Tibial nerve (tissue), 4 donors: ENCODE measurements around the gene NARS2. TPM values are rescaled to one million over a fixed set of nuclear protein-coding genes. Genes with fewer than 3 reads are reported as not detected.
"Not testable (repeated sequence)": the region's sequence is repeated elsewhere in the genome, so short reads cannot be mapped to it uniquely, and the experiment has no call there.

ENCODE experiments used
- DNase-seq, 2 donors: peaks; one replicate each; pipeline ENCODE4 v3.0.0-alpha.2; 2019; ENCODE audit warnings: low spot score in 2 of 2
- H3K27ac ChIP-seq, 4 donors: fragments of 200-600 bp; sonication (generic) in 3 of 4; one replicate each; pipeline ENCODE4 v1.5.1; 2017 to 2019; ENCODE audit warnings: mild to moderate bottlenecking in 1 of 4
- H3K27me3 ChIP-seq, 2 donors: fragments of 200-600 bp; sonication (generic) in 1 of 2; one replicate each; pipeline versions ENCODE4 v1.5.1 to v1.6.0; 2017 to 2019
- H3K36me3 ChIP-seq, 3 donors: fragments of 200-600 bp; sonication (generic); one replicate each; pipeline ENCODE4 v1.5.1; 2018 to 2019
- H3K4me1 ChIP-seq, 4 donors: fragments of 200-600 bp; sonication (generic) in 3 of 4; one replicate each; pipeline ENCODE4 v1.5.1; 2017 to 2019
- H3K4me3 ChIP-seq, 4 donors: fragments of 200-600 bp; sonication (generic) in 3 of 4; one replicate each; pipeline ENCODE4 v1.5.1; 2017 to 2019; ENCODE audit warnings: mild to moderate bottlenecking in 1 of 4, moderate library complexity in 1 of 4
- H3K9me3 ChIP-seq, 4 donors: fragments of 200-600 bp; sonication (generic) in 3 of 4; one replicate each; pipeline ENCODE4 v1.5.1; 2017 to 2019
- EP300 ChIP-seq, 2 donors: sonication (generic); formaldehyde crosslinking; IDR thresholded peaks; one replicate each; pipeline ENCODE4 v1.6.1; 2017; ENCODE audit warnings: antibody characterized with exemption in 2 of 2, mild to moderate bottlenecking in 1 of 2
- POLR2A ChIP-seq, 2 donors: fragments of 450-650 bp; IDR thresholded peaks; one replicate each; pipeline ENCODE4 v1.6.1; 2017; ENCODE audit warnings: antibody characterized with exemption in 2 of 2, mild to moderate bottlenecking in 2 of 2, moderate library complexity in 2 of 2
- WGBS, 2 donors: methylation state at CpG; one replicate each; pipeline ENCODE4 v1.1.5; 2018; 5-methylcytosine and 5-hydroxymethylcytosine counted together
- total RNA-seq, 4 donors: library from RNA; depleted of rRNA; stranded (reverse); fragments of >200 nt; gene quantifications; one replicate each; pipeline ENCODE4 v1.1.0, GENCODE V29; 2016
- TF ChIP-seq, protein P1 (sequence below), 5 experiments: fragments of 200-600 bp in 3 of 5; fragments of 450-650 bp in 2 of 5; sonication (generic) in 3 of 5; IDR thresholded peaks; one replicate each; pipeline ENCODE4 v1.5.1; 2016 to 2019; ENCODE audit warnings: antibody characterized with exemption in 5 of 5, mild to moderate bottlenecking in 3 of 5, moderate library complexity in 2 of 5

NARS2 gene
- total RNA-seq, 4 donors from 2014 or later = 16.5 to 23.8 (median 19.2) TPM

- H3K36me3 ChIP-seq = no peaks in the 10 kb centered on the region
- no peaks in the 10 kb centered on the region for H3K27me3 ChIP-seq
- no peak overlapping the region for H3K27ac ChIP-seq
- TF ChIP-seq, protein P1, sequence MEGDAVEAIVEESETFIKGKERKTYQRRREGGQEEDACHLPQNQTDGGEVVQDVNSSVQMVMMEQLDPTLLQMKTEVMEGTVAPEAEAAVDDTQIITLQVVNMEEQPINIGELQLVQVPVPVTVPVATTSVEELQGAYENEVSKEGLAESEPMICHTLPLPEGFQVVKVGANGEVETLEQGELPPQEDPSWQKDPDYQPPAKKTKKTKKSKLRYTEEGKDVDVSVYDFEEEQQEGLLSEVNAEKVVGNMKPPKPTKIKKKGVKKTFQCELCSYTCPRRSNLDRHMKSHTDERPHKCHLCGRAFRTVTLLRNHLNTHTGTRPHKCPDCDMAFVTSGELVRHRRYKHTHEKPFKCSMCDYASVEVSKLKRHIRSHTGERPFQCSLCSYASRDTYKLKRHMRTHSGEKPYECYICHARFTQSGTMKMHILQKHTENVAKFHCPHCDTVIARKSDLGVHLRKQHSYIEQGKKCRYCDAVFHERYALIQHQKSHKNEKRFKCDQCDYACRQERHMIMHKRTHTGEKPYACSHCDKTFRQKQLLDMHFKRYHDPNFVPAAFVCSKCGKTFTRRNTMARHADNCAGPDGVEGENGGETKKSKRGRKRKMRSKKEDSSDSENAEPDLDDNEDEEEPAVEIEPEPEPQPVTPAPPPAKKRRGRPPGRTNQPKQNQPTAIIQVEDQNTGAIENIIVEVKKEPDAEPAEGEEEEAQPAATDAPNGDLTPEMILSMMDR (IDR thresholded peaks at IDR 0.05) = no peak
- TF ChIP-seq POLR2A (IDR thresholded peaks at IDR 0.05) (no peak), EP300 (IDR thresholded peaks at IDR 0.05) (no peak)
- peaks cover 0 to 10% (median 0%) of the 10 kb centered on the region in 4 donors for H3K9me3 ChIP-seq
- no peaks in the 10 kb centered on the region for H3K4me1 ChIP-seq
- no peak for DNase-seq
- H3K4me3 ChIP-seq = no peak overlapping the region
- 69 to 71% methylated on average over 7 of the region's 7 CpGs for WGBS, 2 donors
Measured at GRCh38 chr11:78605296-78605695, 30.6 kb upstream of the NARS2 start.

DNA sequence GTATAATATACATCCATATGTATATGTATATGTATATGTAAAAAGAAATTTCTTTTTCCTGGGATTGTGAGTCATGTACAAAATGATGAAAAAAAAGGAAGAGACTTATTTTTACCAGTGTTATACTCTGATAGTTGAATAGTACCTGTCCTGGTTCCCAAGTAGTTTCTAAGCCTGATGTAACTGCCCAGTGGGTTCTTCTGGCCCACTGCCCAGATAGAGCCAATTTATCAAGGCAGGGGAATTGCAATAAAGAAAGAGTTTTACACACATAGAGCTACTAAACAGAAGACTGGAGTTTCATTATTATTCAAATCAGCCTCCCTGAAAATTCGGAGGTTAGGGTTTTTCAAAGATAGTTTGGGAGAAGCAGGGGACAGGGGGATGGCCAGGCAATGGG lies 29.1 kb upstream of the NARS2 start:
- Histone ChIP-seq H3K4me1 (no peaks in the 10 kb centered on the region), H3K27me3 (no peaks in the 10 kb centered on the region), H3K36me3 (no peaks in the 10 kb centered on the region), H3K9me3 (peaks cover 0 to 10% (median 0%) of the 10 kb centered on the region in 4 donors), H3K4me3 (no peak overlapping the region), H3K27ac (no peak overlapping the region)
- 76 to 85% methylated on average over 1 of the region's 1 CpG for WGBS, 2 donors
- no peak for DNase-seq
- no peak for TF ChIP-seq EP300 (IDR thresholded peaks at IDR 0.05)
- no peak for TF ChIP-seq POLR2A (IDR thresholded peaks at IDR 0.05)
- TF ChIP-seq, protein P1 (IDR thresholded peaks at IDR 0.05) = no peak

DNA sequence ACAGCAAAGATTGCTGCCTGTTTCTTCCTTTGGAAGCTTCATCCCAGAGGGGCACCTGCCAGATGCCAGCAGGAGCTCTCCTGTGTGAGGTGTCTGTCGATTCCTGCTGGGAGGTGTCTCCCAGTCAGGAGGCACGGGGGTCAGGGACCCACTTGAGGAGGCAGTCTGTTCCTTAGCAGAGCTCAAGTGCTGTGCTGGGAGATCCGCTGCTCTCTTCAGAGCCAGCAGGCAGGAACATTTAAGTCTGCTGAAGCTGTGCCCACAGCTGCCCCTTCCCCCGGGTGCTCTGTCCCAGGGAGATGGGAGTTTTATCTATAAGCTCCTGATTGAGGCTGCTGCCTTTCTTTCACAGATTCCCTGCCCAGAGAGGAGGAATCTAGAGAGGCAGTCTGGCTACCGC lies 28.1 kb upstream of the NARS2 start:
- WGBS, 2 donors = 88 to 92% methylated on average over 2 to 5 of the region's 5 CpGs
- DNase-seq, H3K36me3 ChIP-seq, H3K27me3 ChIP-seq, H3K4me1 ChIP-seq, H3K27ac ChIP-seq, H3K4me3 ChIP-seq: not testable (repeated sequence)
- peaks cover 0 to 10% (median 0%) of the 10 kb centered on the region in 4 donors for H3K9me3 ChIP-seq

DNA sequence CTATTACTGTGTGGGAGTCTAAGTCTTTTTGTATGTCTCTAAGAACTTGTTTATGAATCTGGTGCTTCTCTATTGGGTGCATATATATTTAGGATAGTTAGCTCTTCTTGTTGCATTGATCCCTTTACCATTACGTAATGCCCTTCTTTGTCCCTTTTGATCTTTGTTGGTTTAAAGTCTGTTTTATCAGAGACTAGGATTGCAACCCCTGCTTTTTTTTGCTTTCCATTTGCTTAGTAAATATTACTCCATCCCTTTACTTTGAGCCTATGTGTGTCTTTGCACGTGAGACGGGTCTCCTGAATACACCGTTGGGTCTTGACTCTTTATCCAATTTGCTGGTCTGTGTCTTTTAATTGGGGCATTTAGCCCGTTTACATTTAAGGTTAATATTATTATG lies 26.4 kb upstream of the NARS2 start:
- not testable (repeated sequence) for H3K36me3 ChIP-seq, DNase-seq, H3K27me3 ChIP-seq, H3K4me1 ChIP-seq, H3K4me3 ChIP-seq, H3K27ac ChIP-seq
- WGBS, 2 donors = 86 to 91% methylated on average over 5 of the region's 5 CpGs
- peaks cover 0 to 10% (median 0%) of the 10 kb centered on the region in 4 donors for H3K9me3 ChIP-seq

GRCh38 chr11:78597579-78597978 lies 22.9 kb upstream of the NARS2 start:
- not testable (repeated sequence) for H3K36me3 ChIP-seq, H3K4me3 ChIP-seq, DNase-seq, H3K27me3 ChIP-seq, H3K4me1 ChIP-seq, H3K9me3 ChIP-seq, H3K27ac ChIP-seq
- WGBS, 2 donors = 97 to 100% methylated on average over 2 of the region's 2 CpGs

GRCh38 chr11:78595436-78596130 lies 20.9 kb upstream of the NARS2 start:
- 42 to 49% methylated on average over 16 of the region's 16 CpGs for WGBS, 2 donors
- no peak for TF ChIP-seq POLR2A (IDR thresholded peaks at IDR 0.05)
- TF ChIP-seq EP300 (IDR thresholded peaks at IDR 0.05) = no peak
- Histone ChIP-seq H3K36me3 (no peaks in the 10 kb centered on the region), H3K27ac (no peak overlapping the region), H3K27me3 (no peaks in the 10 kb centered on the region), H3K4me1 (no peaks in the 10 kb centered on the region), H3K4me3 (no peak overlapping the region), H3K9me3 (no peaks in the 10 kb centered on the region)
- DNase-seq = no peak

- 69 to 73% methylated on average over 3 of the region's 3 CpGs for WGBS, 2 donors
- TF ChIP-seq, protein P1 (IDR thresholded peaks at IDR 0.05) = no peak
- no peak for TF ChIP-seq EP300 (IDR thresholded peaks at IDR 0.05)
- no peak for TF ChIP-seq POLR2A (IDR thresholded peaks at IDR 0.05)
- no peak overlapping the region for H3K27ac ChIP-seq
- no peaks in the 10 kb centered on the region for H3K9me3 ChIP-seq
- no peak for DNase-seq
- no peak overlapping the region for H3K4me3 ChIP-seq
- H3K4me1 ChIP-seq = no peaks in the 10 kb centered on the region
- H3K36me3 ChIP-seq = no peaks in the 10 kb centered on the region
- no peaks in the 10 kb centered on the region for H3K27me3 ChIP-seq
Measured at GRCh38 chr11:78594814-78595213, 20.1 kb upstream of the NARS2 start.
